Measurements from ENCODE around the gene GFER. TPM values are rescaled to one million over a fixed set of nuclear protein-coding genes. Genes with fewer than 3 reads are reported as not detected.

GFER gene
- polyA plus RNA-seq, 4 donors = 24.2 to 36.0 (median 27.1) TPM

GRCh38 chr16:1989209-1990100 lies 5.5 kb downstream of the GFER start, which contains the start of gene SYNGR3:
TSS of gene SYNGR3 (plus strand) at chr16:1989970. CDS start at chr16:1990103, 133 bp downstream.
- no peak for DNase-seq (ENCODE audit: low read depth in 4 of 4, low spot score in 3 of 4)

- DNase-seq (ENCODE audit: low read depth in 4 of 4, low spot score in 3 of 4) = no peak
These were observed 6.0 kb downstream of the GFER start for GRCh38 chr16:1990101-1990350.

GRCh38 chr16:1990351-1991134 lies 6.5 kb downstream of the GFER start:
- DNase-seq (ENCODE audit: low read depth in 4 of 4, low spot score in 3 of 4) = no peak

GRCh38 chr16:1991135-1991551 lies 7.2 kb downstream of the GFER start:
- no peak for DNase-seq (ENCODE audit: low read depth in 4 of 4, low spot score in 3 of 4)

GRCh38 chr16:1991588-1991947 lies 7.6 kb downstream of the GFER start:
- DNase-seq (ENCODE audit: low read depth in 4 of 4, low spot score in 3 of 4) = no peak

GRCh38 chr16:1991948-1992703 lies 8.1 kb downstream of the GFER start:
- DNase-seq (ENCODE audit: low read depth in 4 of 4, low spot score in 3 of 4) = peak; percentile 75 to 81 (median 79)

- no peak for DNase-seq (ENCODE audit: low read depth in 4 of 4, low spot score in 3 of 4)
These were observed 8.8 kb downstream of the GFER start for GRCh38 chr16:1992704-1993317.

- no peak for DNase-seq (ENCODE audit: low read depth in 4 of 4, low spot score in 3 of 4)
These were observed 9.7 kb downstream of the GFER start for GRCh38 chr16:1993731-1994131.

- DNase-seq (ENCODE audit: low read depth in 4 of 4, low spot score in 3 of 4) = no peak
These were observed 13.7 kb downstream of the GFER start for GRCh38 chr16:1997494-1998359.

GRCh38 chr16:1998360-1998835 lies 14.4 kb downstream of the GFER start:
- DNase-seq (ENCODE audit: low read depth in 4 of 4, low spot score in 3 of 4) = no peak

- DNase-seq (ENCODE audit: low read depth in 4 of 4, low spot score in 3 of 4) = no peak
These were observed 15.1 kb downstream of the GFER start for GRCh38 chr16:1998852-1999801.

- DNase-seq (ENCODE audit: low read depth in 4 of 4, low spot score in 3 of 4) = no peak
These were observed 16.0 kb downstream of the GFER start for GRCh38 chr16:1999866-2000514.

GRCh38 chr16:2001035-2001434 lies 17.0 kb downstream of the GFER start:
- DNase-seq (ENCODE audit: low read depth in 4 of 4, low spot score in 3 of 4) = no peak

GRCh38 chr16:2001456-2002355 lies 17.7 kb downstream of the GFER start:
- DNase-seq (ENCODE audit: low read depth in 4 of 4, low spot score in 3 of 4) = no peak

GRCh38 chr16:2002406-2003230 lies 18.6 kb downstream of the GFER start:
- DNase-seq (ENCODE audit: low read depth in 4 of 4, low spot score in 3 of 4) = no peak

GRCh38 chr16:2003231-2003826 lies 19.3 kb downstream of the GFER start:
- no peak for DNase-seq (ENCODE audit: low read depth in 4 of 4, low spot score in 3 of 4)

Measured in right renal pelvis (tissue), 4 donors.